ENCODE data around the gene IGIP.

The IGIP gene

DNA sequence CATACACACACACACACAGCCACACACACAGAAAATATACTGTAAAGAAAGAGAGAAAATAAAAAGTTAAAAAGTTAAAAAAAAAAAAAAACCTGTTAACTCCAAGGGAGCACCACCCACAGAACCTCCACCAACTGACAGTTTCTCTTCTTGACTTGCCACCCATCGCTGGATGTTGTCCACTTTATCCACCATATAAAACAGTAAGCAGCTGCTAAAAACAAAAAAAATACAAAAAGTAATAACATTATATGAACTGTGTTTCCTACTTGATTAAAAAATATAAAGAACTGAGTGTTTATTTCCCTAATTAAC, 10.6 kb upstream of the IGIP start:
- no peak for DNase-seq
- H3K27ac Mint-ChIP-seq: peak overlapping the region; percentile 86
- no peaks in the 10 kb centered on the region for H3K9me3 Mint-ChIP-seq
- H3K36me3 Mint-ChIP-seq (ENCODE audit: low read depth): peaks cover 3% of the 10 kb centered on the region
- H3K27me3 Mint-ChIP-seq: peaks cover 2% of the 10 kb centered on the region
- H3K4me1 Mint-ChIP-seq: peaks cover 64% of the 10 kb centered on the region
- no peak for ATAC-seq
- H3K4me3 Mint-ChIP-seq: peak overlapping the region; percentile 87

DNA sequence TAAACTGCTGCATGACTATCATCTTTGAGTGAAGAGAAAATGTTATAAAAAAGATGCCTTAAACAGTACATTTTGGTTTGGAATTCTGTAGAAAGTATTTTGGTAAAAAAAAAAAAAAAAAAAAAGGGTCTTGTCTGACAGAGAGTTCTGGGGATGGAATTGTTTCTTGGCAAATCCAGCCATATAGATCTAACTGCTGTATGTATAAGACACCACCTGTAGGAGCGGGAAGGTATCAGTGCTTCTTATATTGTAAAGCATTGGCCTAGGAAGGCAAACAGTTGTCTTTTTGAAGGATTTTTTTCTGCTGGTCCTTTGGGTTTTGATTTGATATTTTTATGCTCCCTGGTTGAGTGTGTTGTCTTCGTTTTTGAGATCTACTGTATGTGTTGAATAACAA, 9.0 kb upstream of the IGIP start:
- H3K27me3 Mint-ChIP-seq: no peaks in the 10 kb centered on the region
- no peak overlapping the region for H3K27ac Mint-ChIP-seq
- peaks cover 3% of the 10 kb centered on the region for H3K36me3 Mint-ChIP-seq (ENCODE audit: low read depth)
- ATAC-seq (no peak), DNase-seq (no peak)
- peak overlapping the region; percentile 19 for H3K4me3 Mint-ChIP-seq
- no peaks in the 10 kb centered on the region for H3K9me3 Mint-ChIP-seq
- H3K4me1 Mint-ChIP-seq: peaks cover 57% of the 10 kb centered on the region

DNA sequence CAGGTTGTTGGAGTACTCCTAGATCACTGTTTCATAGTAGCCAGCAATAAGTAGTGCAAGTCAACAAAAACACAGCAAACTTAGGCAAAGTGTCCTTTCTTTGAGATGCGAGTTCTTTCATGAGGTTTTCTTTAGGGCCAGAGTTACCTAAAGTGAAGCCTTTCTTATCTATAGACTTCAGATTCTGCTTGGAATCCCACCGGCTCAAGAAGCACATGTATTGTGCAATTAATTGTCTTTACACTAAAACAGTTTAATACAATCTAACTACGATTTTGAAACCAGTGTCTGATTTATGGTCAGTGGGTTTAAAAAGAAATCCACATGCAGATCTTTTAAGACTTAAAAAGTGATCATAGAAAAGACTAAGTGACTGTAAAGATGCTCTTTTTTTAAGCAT, 8.2 kb upstream of the IGIP start:
- Mint-ChIP-seq H3K27ac (no peak overlapping the region), H3K4me3 (no peak overlapping the region), H3K27me3 (no peaks in the 10 kb centered on the region), H3K4me1 (peaks cover 53% of the 10 kb centered on the region), H3K9me3 (no peaks in the 10 kb centered on the region), H3K36me3 (ENCODE audit: low read depth) (peaks cover 3% of the 10 kb centered on the region)
- DNase-seq (no peak), ATAC-seq (no peak)

GRCh38 chr5:140118302-140118936, 7.3 kb upstream of the IGIP start:
- Mint-ChIP-seq H3K36me3 (ENCODE audit: low read depth) (peaks cover 3% of the 10 kb centered on the region), H3K4me3 (no peak overlapping the region), H3K9me3 (no peaks in the 10 kb centered on the region), H3K27ac (no peak overlapping the region), H3K27me3 (no peaks in the 10 kb centered on the region), H3K4me1 (peaks cover 50% of the 10 kb centered on the region)
- DNase-seq: no peak
- no peak for ATAC-seq

GRCh38 chr5:140126315-140127012, 727 bp downstream of the IGIP start:
- ATAC-seq (no peak), DNase-seq (no peak)
- H3K4me1 Mint-ChIP-seq: peaks cover 41% of the 10 kb centered on the region
- H3K9me3 Mint-ChIP-seq: no peaks in the 10 kb centered on the region
- H3K36me3 Mint-ChIP-seq (ENCODE audit: low read depth): no peaks in the 10 kb centered on the region
- no peak overlapping the region for H3K4me3 Mint-ChIP-seq
- no peaks in the 10 kb centered on the region for H3K27me3 Mint-ChIP-seq
- H3K27ac Mint-ChIP-seq: no peak overlapping the region

DNA sequence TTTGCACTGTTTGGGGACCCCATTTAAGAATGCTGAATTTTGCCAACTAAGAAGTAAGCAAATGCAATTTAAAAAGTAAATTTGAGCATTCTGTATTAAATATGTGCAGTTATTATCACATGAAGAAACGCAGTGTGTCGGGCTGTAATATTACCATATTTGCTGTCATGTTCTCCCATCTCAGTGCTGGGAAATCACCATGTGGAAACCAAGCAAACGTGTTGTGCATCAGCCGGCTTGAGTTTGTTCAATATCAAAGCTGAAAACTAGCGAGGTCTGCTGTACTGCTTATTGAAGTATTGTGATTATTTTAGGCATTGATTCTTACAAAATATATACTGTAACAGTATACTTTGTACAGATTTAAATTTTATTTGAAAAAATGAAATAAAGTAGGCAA, 2.6 kb downstream of the IGIP start:
- H3K4me1 Mint-ChIP-seq: peaks cover 43% of the 10 kb centered on the region
- no peak for ATAC-seq
- H3K36me3 Mint-ChIP-seq (ENCODE audit: low read depth): no peaks in the 10 kb centered on the region
- no peak for DNase-seq
- H3K27me3 Mint-ChIP-seq: no peaks in the 10 kb centered on the region
- H3K4me3 Mint-ChIP-seq: no peak overlapping the region
- no peaks in the 10 kb centered on the region for H3K9me3 Mint-ChIP-seq
- H3K27ac Mint-ChIP-seq: no peak overlapping the region

- Mint-ChIP-seq H3K9me3 (no peaks in the 10 kb centered on the region), H3K36me3 (ENCODE audit: low read depth) (no peaks in the 10 kb centered on the region), H3K27me3 (no peaks in the 10 kb centered on the region), H3K4me1 (peaks cover 37% of the 10 kb centered on the region), H3K4me3 (no peak overlapping the region), H3K27ac (no peak overlapping the region)
- ATAC-seq (peak; percentile 51), DNase-seq (no peak)
Measured at GRCh38 chr5:140130949-140131733, 5.4 kb downstream of the IGIP start.

- Mint-ChIP-seq H3K27ac (peak overlapping the region; percentile 12), H3K9me3 (no peaks in the 10 kb centered on the region), H3K36me3 (ENCODE audit: low read depth) (no peaks in the 10 kb centered on the region), H3K4me3 (no peak overlapping the region), H3K4me1 (peaks cover 39% of the 10 kb centered on the region), H3K27me3 (no peaks in the 10 kb centered on the region)
- ATAC-seq: peak; percentile 93
- DNase-seq: peak; percentile 14
Measured at GRCh38 chr5:140131967-140132409, 6.3 kb downstream of the IGIP start.

DNA sequence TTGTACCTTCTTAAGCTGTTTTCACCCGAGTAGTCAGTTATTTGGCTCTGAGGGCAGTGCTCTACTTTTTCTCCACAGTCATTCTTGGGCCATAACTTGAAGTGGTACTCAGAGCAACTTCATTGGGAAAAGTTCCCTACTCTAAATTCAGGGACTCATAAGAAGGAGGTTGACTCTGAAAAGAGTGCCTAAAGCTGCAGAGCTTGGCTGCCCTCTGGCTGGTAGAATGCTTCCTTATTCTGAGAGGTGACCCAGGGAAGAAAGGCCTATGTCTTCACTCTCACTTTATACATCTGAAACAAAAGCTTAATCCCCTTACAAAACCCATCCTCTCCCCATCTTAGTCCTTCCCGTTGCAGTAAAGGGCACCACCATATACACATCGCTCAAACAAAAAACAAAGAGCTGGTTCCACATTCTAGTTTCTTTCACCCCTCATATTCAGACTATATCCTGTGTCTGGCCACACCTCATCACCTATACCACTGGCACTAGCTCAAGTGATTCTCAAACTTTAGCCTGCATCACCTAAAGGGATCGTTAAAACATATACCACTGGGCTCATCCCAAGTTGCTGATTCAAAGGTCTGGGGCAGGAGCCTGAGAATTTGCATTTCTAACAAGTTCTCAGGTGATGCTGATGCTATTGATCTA, 7.9 kb downstream of the IGIP start:
- Mint-ChIP-seq H3K36me3 (ENCODE audit: low read depth) (no peaks in the 10 kb centered on the region), H3K9me3 (no peaks in the 10 kb centered on the region), H3K4me1 (peaks cover 39% of the 10 kb centered on the region), H3K27me3 (no peaks in the 10 kb centered on the region), H3K27ac (no peak overlapping the region), H3K4me3 (no peak overlapping the region)
- DNase-seq (no peak), ATAC-seq (no peak)

DNA sequence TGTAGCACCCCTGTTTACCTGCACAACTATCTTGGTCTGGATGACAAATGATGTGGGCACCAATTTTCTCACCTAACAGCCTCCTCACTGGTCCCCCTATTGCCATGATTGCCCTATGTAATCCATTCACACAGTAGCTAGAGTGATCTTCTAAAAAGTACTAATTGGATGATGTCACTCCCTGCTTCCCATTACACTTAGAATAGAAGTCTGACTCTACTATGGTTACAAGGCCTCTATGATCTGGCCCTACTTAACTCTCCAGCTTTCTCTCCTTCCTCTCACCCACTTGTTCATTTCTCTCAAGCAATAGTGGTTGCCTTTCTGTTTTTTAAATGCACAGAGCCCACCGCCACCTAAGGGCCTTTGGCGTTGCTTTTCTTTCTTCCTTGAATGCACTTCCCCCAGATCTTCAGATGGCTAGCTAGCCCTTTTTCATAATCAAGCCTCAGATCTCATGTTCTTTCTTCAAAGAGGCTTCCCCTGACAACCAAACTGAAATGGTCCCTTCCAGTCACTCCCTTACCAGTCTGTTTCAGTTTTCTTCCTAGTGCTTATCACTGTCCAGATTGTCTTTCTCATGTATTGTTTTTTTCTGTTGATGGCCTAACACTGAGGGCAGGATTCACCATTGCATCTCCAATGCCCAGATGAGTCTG, 8.7 kb downstream of the IGIP start:
- no peaks in the 10 kb centered on the region for H3K27me3 Mint-ChIP-seq
- no peaks in the 10 kb centered on the region for H3K9me3 Mint-ChIP-seq
- no peak overlapping the region for H3K27ac Mint-ChIP-seq
- H3K36me3 Mint-ChIP-seq (ENCODE audit: low read depth): no peaks in the 10 kb centered on the region
- no peak overlapping the region for H3K4me3 Mint-ChIP-seq
- no peak for ATAC-seq
- no peak for DNase-seq
- H3K4me1 Mint-ChIP-seq: peaks cover 39% of the 10 kb centered on the region

- no peaks in the 10 kb centered on the region for H3K36me3 Mint-ChIP-seq (ENCODE audit: low read depth)
- DNase-seq (no peak), ATAC-seq (no peak)
- peaks cover 37% of the 10 kb centered on the region for H3K4me1 Mint-ChIP-seq
- H3K27ac Mint-ChIP-seq: no peak overlapping the region
- H3K4me3 Mint-ChIP-seq: no peak overlapping the region
- no peaks in the 10 kb centered on the region for H3K27me3 Mint-ChIP-seq
- no peaks in the 10 kb centered on the region for H3K9me3 Mint-ChIP-seq
Measured at GRCh38 chr5:140135127-140135526, 9.4 kb downstream of the IGIP start.

DNA sequence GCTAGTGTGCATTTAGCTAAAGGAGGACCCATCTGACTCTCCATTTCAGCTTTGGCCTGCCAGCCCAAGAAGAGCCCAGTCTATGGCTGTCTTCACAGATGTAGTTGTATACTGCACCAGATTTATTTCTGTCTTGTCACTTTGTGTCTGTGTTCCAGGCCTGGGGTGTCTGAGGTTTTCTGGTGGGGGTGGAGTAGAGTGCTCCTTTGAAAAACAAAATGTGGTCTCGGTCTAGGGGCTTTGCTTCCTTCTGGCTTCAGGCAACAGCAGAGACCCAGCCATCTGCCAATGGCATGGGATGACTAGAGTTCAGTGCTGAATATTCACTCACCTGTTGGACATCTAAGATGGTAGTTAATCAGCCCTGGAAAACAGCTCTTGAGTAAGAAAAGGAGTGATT, 10.9 kb downstream of the IGIP start:
- Mint-ChIP-seq H3K4me3 (no peak overlapping the region), H3K36me3 (ENCODE audit: low read depth) (no peaks in the 10 kb centered on the region), H3K27me3 (no peaks in the 10 kb centered on the region), H3K4me1 (peaks cover 24% of the 10 kb centered on the region), H3K27ac (no peak overlapping the region), H3K9me3 (no peaks in the 10 kb centered on the region)
- DNase-seq (no peak), ATAC-seq (no peak)

DNA sequence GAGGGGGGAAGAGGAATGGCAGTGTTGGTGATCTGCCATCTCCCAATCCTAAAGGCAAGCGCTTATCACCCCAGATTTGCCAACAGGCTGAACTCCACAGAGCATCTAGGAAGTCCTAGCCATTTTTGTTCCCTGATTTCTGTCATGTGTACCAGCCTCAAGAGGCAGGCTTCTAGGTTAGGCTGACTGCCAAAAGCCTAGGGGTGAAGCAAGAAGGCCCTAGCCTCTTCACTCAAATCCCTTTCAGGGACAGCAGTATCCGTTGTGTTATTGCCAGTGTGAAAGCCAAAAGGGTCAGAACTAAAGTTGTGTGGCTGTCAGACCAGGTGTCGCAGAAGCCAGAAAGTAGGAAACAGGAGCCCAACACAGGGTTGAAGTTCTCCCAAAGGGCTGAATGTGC, 14.7 kb downstream of the IGIP start:
- peaks cover 13% of the 10 kb centered on the region for H3K4me1 Mint-ChIP-seq
- no peak overlapping the region for H3K27ac Mint-ChIP-seq
- no peaks in the 10 kb centered on the region for H3K9me3 Mint-ChIP-seq
- no peak for DNase-seq
- H3K4me3 Mint-ChIP-seq: no peak overlapping the region
- no peak for ATAC-seq
- peaks cover 8% of the 10 kb centered on the region for H3K27me3 Mint-ChIP-seq
- no peaks in the 10 kb centered on the region for H3K36me3 Mint-ChIP-seq (ENCODE audit: low read depth)

DNA sequence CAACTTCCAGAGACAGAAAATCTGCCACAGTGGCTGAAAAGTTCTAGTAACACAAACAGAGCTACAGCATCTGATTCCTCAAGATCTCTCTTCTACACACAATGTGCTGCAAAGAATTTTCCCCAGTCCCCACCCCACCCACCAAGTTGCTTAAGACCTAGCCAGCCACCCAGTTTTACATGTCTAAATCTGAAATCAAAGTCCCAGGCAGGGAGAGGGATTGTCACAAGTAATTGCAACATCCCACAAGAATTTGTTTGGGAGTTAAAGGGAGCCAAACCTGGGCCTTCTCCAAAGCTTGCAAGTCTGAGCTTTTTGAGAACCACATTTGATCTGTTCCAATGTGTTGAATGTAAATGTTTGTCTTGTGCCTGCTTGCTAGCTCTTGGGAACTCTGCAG, 15.5 kb downstream of the IGIP start:
- Mint-ChIP-seq H3K9me3 (no peaks in the 10 kb centered on the region), H3K27ac (no peak overlapping the region), H3K4me1 (peaks cover 16% of the 10 kb centered on the region), H3K27me3 (peaks cover 11% of the 10 kb centered on the region), H3K36me3 (ENCODE audit: low read depth) (no peaks in the 10 kb centered on the region), H3K4me3 (no peak overlapping the region)
- ATAC-seq (no peak), DNase-seq (no peak)
